AG04450 (cell line): ENCODE data around the gene TCFL5. TPM values are rescaled to one million over a fixed set of nuclear protein-coding genes. Genes with fewer than 3 reads are reported as not detected.

ENCODE experiments used
- CTCF ChIA-PET: fragments of 300-600, 350-600 bp; formaldehyde crosslinking; extraction: SDS; loops from one replicate; lab custom pipeline; 2022; ENCODE audit warnings: antibody characterized with exemption, inconsistent platforms; lab: Charles Lee
- POLR2A ChIA-PET: fragments of 350-600 bp; formaldehyde crosslinking; extraction: SDS; loops from one replicate; lab custom pipeline; 2021; ENCODE audit warnings: antibody characterized with exemption, inconsistent platforms; lab: Yijun Ruan, JAX
- DNase-seq: peaks from one replicate; pipeline ENCODE4 v3.0.0-alpha.2; 2011; ENCODE audit warnings: low read depth, low spot score
- H3K27ac ChIP-seq: one replicate; pipeline ENCODE4 v1.5.1; 2012; ENCODE audit warnings: low read depth, low read length, control low read depth
- H3K27me3 ChIP-seq: one replicate; pipeline ENCODE4 v1.6.0; 2012; ENCODE audit warnings: low read length; ENCODE audit not compliant: control insufficient read depth, insufficient read depth
- H3K4me3 ChIP-seq: 2 replicates; pipeline ENCODE4 v1.5.1; 2011; ENCODE audit warnings: mild to moderate bottlenecking, low read depth, low read length, control low read depth
- H3K9me3 ChIP-seq: 2 replicates; pipeline ENCODE4 v1.5.1; 2012; ENCODE audit warnings: low read length; ENCODE audit not compliant: control insufficient read depth, insufficient read depth
- polyA plus RNA-seq: library from polyadenylated mRNA; depleted of rRNA; stranded (reverse); fragments of >200 nt; gene quantifications from 2 replicates; pipeline ENCODE4 v1.2.3, GENCODE V29; 2011
- TF ChIP-seq, protein P1 (sequence below): IDR thresholded peaks from 2 replicates; pipeline ENCODE4 v1.5.1; 2011; ENCODE audit warnings: low read depth, low read length, control low read depth, inconsistent platforms

Gene TCFL5
- polyA plus RNA-seq, 1 experiment, result 9.9 TPM

DNA sequence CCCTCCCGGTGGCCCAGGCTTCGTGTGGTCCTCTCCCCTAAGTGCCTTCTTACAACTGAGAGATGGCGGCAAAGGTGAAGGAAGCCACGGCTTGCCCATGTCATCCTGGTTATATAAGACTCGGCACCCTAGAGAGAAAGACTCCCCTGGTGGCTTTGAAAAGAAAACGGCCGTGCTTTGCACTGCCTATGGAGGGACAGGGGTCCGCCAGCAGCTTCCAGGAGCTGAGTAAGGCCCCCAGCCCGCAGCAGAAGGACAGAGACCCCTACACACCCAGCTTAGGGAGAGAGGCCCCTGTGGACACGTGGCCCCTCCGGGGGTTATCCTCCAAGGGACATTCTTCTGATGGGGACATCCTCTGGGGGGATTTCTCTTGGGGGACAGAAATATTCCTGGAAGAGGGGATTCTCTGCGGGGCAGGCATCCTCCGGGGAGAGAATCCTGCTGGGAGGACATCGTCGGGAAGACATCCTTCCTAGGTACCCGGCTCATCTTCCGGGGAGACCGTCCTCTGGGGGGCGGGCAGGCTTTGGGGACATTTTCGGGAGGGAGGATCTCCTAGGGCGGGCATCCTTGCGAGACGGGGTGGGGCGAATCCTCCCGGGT is 57.5 kb downstream of the TCFL5 start:
- ChIA-PET CTCF (no interaction called here), POLR2A (no interaction called here)
- no peak for DNase-seq
- Histone ChIP-seq H3K27ac (no peak overlapping the region), H3K9me3 (no peaks in the 10 kb centered on the region; the same call in 1 of the 2 replicates), H3K27me3 (no peaks in the 10 kb centered on the region), H3K4me3 (peak overlapping the region; percentile 68)
- TF ChIP-seq, protein P1, sequence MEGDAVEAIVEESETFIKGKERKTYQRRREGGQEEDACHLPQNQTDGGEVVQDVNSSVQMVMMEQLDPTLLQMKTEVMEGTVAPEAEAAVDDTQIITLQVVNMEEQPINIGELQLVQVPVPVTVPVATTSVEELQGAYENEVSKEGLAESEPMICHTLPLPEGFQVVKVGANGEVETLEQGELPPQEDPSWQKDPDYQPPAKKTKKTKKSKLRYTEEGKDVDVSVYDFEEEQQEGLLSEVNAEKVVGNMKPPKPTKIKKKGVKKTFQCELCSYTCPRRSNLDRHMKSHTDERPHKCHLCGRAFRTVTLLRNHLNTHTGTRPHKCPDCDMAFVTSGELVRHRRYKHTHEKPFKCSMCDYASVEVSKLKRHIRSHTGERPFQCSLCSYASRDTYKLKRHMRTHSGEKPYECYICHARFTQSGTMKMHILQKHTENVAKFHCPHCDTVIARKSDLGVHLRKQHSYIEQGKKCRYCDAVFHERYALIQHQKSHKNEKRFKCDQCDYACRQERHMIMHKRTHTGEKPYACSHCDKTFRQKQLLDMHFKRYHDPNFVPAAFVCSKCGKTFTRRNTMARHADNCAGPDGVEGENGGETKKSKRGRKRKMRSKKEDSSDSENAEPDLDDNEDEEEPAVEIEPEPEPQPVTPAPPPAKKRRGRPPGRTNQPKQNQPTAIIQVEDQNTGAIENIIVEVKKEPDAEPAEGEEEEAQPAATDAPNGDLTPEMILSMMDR, result 0 out of 2 replicates have a peak, but pooled peaks have one; percentile 2

DNA sequence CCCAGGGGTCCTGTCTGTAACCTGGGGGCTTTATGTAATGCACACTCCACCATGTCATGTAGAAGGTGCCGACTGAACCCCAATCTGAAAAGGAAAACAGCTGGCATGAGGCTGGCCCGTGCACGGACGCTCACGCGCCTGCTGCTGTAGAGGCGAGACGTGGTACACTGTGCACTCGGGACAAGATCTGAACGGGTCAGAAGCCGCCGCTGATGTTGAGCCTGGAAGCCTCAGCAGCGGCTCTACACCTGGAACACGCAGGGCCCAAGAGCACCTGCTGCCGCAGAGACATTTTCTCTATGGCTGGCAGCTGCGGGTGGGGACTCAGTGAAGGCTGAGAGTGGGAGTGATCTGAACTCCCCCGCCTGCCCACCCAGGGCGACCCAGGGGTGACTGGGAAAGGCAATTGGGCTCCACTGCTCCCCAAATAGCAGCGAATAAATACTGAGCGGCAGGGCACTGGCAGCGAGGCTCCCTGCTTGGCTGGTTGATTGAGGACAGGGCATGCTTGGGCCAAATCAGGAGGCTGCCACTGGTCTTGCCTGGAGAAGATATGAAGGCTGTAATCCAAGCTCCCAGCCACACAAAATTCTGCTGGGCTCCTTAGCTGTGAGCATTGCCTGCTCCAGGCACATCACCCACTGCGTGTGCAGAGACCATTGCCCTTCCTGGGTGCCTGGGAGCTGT is 59.5 kb downstream of the TCFL5 start:
- ChIA-PET POLR2A (no interaction called here), CTCF (no interaction called here)
- H3K9me3 ChIP-seq, result no peaks in the 10 kb centered on the region; the same call in 1 of the 2 replicates

DNA sequence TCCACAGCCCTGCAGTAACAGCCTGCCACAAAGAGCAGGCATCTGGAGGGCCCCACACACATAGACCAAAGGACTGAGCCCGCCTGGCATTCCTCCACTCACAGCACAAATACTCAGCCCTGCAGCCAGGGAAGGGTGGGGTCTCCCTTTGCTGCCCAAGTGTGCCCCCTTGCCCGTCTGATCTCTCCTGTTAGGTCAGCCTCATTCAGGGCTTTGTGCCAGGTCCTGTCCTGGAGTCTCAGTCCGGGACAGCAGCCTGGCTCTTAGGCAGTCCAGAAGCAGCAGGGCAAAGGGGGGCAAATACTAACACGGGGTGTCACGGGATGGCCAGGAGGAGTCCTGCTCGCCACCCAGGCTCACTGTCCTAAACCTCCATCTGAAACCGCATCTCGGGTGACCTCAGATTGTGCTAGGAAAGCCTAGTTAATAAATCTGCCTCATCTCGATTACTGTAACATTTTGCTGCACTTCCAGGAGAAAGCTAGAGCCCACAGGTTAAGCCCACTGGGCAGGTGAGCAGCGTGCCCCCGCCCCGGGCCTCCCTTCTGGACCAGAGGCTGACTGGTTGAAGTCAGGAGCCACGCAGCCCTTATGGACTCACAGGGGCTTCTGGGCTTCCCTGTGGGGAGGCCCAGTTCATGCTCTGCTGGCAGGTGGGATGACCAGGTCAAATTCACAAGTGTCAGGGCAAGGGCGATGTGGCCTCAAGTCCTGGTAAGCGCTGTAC is 60.2 kb downstream of the TCFL5 start:
- CTCF ChIA-PET, result no interaction called here
- TF ChIP-seq, protein P1, result no peak
- POLR2A ChIA-PET, result no interaction called here
- Histone ChIP-seq H3K27me3 (no peaks in the 10 kb centered on the region), H3K9me3 (no peaks in the 10 kb centered on the region; the same call in 1 of the 2 replicates), H3K27ac (no peak overlapping the region), H3K4me3 (no peak overlapping the region)
- DNase-seq, result no peak

More for the DNA sequence above, 59.5 kb downstream of the TCFL5 start:
- no peaks in the 10 kb centered on the region for H3K27me3 ChIP-seq
- no peak overlapping the region for H3K4me3 ChIP-seq
- no peak for DNase-seq
- TF ChIP-seq, protein P1, result no peak
- H3K27ac ChIP-seq, result no peak overlapping the region

DNA sequence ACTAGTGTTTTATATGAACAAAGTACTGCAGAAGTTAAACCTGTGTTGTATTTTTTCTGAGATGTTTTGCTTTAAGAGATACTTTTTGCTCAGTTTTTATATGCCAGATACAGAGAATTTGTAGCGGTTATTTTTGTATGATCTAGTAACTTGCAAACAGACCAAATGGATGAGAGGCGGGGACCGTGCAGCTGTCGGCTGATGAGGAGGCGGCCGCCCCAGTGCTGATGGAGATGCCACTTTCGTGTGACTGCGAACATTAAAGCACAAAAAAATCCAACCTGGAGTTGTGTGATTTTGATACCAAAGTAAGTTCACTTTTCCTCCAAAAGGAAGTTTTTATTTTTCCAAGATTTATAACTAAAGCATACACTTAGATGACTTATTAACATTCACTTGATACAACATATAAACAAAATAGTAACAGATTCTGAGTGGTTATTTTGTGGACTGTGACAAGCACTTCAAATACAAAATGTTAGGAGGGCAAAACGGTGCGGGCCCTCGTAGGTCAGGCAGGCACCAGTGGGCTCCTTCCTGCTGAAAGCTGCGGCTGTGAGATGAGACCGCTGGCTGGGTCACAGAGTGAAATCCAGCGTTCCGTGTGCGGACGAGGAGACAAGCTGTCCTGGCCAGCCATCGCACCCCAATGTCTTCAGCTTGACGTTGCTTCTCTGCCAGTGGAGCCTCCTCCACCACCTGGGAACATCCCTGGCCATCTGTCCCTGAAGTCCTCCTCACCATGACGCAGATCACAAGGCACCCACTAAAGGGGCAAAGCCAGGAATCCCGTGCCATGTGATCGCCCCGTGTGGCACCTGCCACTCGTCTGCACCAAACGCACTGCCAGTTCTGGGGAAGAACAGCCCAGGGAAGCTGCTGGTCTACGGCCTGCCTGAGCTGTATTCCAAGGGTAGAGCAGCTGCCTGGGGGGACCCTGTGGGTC is 61.0 kb downstream of the TCFL5 start:
- POLR2A ChIA-PET, result no interaction called here
- CTCF ChIA-PET, result interaction anchor here (2.1 kb wide), 1 partner anchor 8 kb away, joined by 9 read pairs; no protein-coding TSS in a partner anchor

More for the DNA sequence above, 61.0 kb downstream of the TCFL5 start:
- Histone ChIP-seq H3K4me3 (no peak overlapping the region), H3K27me3 (no peaks in the 10 kb centered on the region), H3K27ac (no peak overlapping the region), H3K9me3 (no peaks in the 10 kb centered on the region; the same call in 1 of the 2 replicates)
- TF ChIP-seq, protein P1, result no peak
- DNase-seq, result no peak
